Mesenchymal stem cell (in vitro differentiated cells and primary cell): ENCODE measurements around the gene CFAP52. TPM values are rescaled to one million over a fixed set of nuclear protein-coding genes. Genes with fewer than 3 reads are reported as not detected.

Source experiments
- DNase-seq: peaks from one replicate; pipeline ENCODE4 v3.0.0-alpha.2; 2013
- H2AFZ ChIP-seq: one replicate; pipeline ENCODE4 v1.6.1; 2013; ENCODE audit warnings: low read depth, mild to moderate bottlenecking, control low read depth, inconsistent platforms, low read length, moderate library complexity
- H2AK5ac ChIP-seq: 2 replicates; pipeline ENCODE4 v1.6.1; 2013; ENCODE audit warnings: low read length, moderate library complexity, mild to moderate bottlenecking, inconsistent platforms; ENCODE audit not compliant: severe bottlenecking
- H2BK120ac ChIP-seq: one replicate; pipeline ENCODE4 v1.6.1; 2013; ENCODE audit warnings: low read depth, mild to moderate bottlenecking, inconsistent platforms, low read length, moderate library complexity
- H2BK12ac ChIP-seq, 2 experiments: one replicate each; pipeline ENCODE4 v1.6.1; 2013; ENCODE audit warnings: inconsistent platforms in 2 of 2, low read length in 2 of 2, mild to moderate bottlenecking in 2 of 2, moderate library complexity in 2 of 2, control low read depth in 1 of 2
- H2BK15ac ChIP-seq: one replicate; pipeline ENCODE4 v1.6.1; 2013; ENCODE audit warnings: mild to moderate bottlenecking, low read depth, inconsistent platforms; ENCODE audit not compliant: poor library complexity, severe bottlenecking
- H2BK5ac ChIP-seq: 2 replicates; pipeline ENCODE4 v1.6.1; 2013; ENCODE audit warnings: low read depth, mild to moderate bottlenecking, low read length, control low read depth, inconsistent platforms; ENCODE audit not compliant: poor library complexity, severe bottlenecking
- H3K14ac ChIP-seq, 2 experiments: one replicate each; pipeline ENCODE4 v1.6.1; 2013; ENCODE audit warnings: inconsistent platforms in 2 of 2, low read length in 2 of 2, control low read depth in 1 of 2, mild to moderate bottlenecking in 1 of 2, moderate library complexity in 1 of 2
- H3K18ac ChIP-seq, 2 experiments: one replicate each; pipeline ENCODE4 v1.6.1; 2013; ENCODE audit warnings: inconsistent platforms in 2 of 2, low read length in 2 of 2, control low read depth in 1 of 2, low read depth in 1 of 2, mild to moderate bottlenecking in 1 of 2
- H3K23ac ChIP-seq, 2 experiments: one replicate each; pipeline ENCODE4 v1.6.1; 2013; ENCODE audit warnings: inconsistent platforms in 2 of 2, low read length in 2 of 2, mild to moderate bottlenecking in 2 of 2, moderate library complexity in 2 of 2, control low read depth in 1 of 2
- H3K27ac ChIP-seq: 2 replicates; pipeline ENCODE4 v1.5.1; 2013; ENCODE audit warnings: mild to moderate bottlenecking, moderate library complexity, low read length, control low read depth, inconsistent platforms; ENCODE audit not compliant: poor library complexity, severe bottlenecking
- H3K27me3 ChIP-seq, 2 experiments: 2 replicates each; pipeline versions ENCODE4 v1.6.1 to v1.7.0; 2013; ENCODE audit warnings: low read length in 2 of 2, mild to moderate bottlenecking in 2 of 2, moderate library complexity in 2 of 2, control low read depth in 1 of 2, inconsistent platforms in 1 of 2; ENCODE audit not compliant: control insufficient read depth in 1 of 2, insufficient read depth in 1 of 2
- H3K36me3 ChIP-seq, 2 experiments: 2 replicates each; pipeline versions ENCODE4 v1.6.1 to v1.7.0; 2013; ENCODE audit warnings: low read length in 2 of 2, control low read depth in 1 of 2, inconsistent platforms in 1 of 2, low read depth in 1 of 2, mild to moderate bottlenecking in 1 of 2; ENCODE audit not compliant: insufficient read depth in 2 of 2, control insufficient read depth in 1 of 2
- H3K4ac ChIP-seq, 2 experiments: one replicate each; pipeline ENCODE4 v1.6.1; 2013; ENCODE audit warnings: inconsistent platforms in 2 of 2, low read length in 2 of 2, mild to moderate bottlenecking in 2 of 2, moderate library complexity in 2 of 2, control low read depth in 1 of 2, low read depth in 1 of 2
- H3K4me1 ChIP-seq: 2 replicates; pipeline ENCODE4 v1.6.1; 2013; ENCODE audit warnings: low read depth, low read length, control low read depth; ENCODE audit not compliant: control insufficient read depth, insufficient read depth
- H3K4me2 ChIP-seq: 2 replicates; pipeline ENCODE4 v1.6.1; 2013; ENCODE audit warnings: low read length, mild to moderate bottlenecking, inconsistent platforms; ENCODE audit not compliant: poor library complexity, severe bottlenecking
- H3K4me3 ChIP-seq, 2 experiments: 2 replicates each; pipeline versions ENCODE4 v1.5.1 to v1.7.0; 2013; ENCODE audit warnings: low read length in 2 of 2, mild to moderate bottlenecking in 2 of 2, control low read depth in 1 of 2, low read depth in 1 of 2; ENCODE audit not compliant: insufficient read depth in 1 of 2
- H3K79me1 ChIP-seq: replicated peaks from 2 replicates; pipeline ENCODE4 v1.6.1; 2013; ENCODE audit warnings: mild to moderate bottlenecking, control low read depth, low read length, inconsistent platforms; ENCODE audit not compliant: poor library complexity, severe bottlenecking
- H3K9ac ChIP-seq: 2 replicates; pipeline ENCODE4 v1.7.0; 2013; ENCODE audit warnings: mild to moderate bottlenecking, low read length, moderate library complexity
- H3K9me3 ChIP-seq: 2 replicates; pipeline ENCODE4 v1.7.0; 2013; ENCODE audit warnings: mild to moderate bottlenecking, low read length; ENCODE audit not compliant: control insufficient read depth
- H4K8ac ChIP-seq: one replicate; pipeline ENCODE4 v1.6.1; 2013; ENCODE audit warnings: inconsistent platforms, mild to moderate bottlenecking, low read length, moderate library complexity
- H4K91ac ChIP-seq: one replicate; pipeline ENCODE4 v1.6.1; 2013; ENCODE audit warnings: mild to moderate bottlenecking, low read length, inconsistent platforms
- WGBS: methylation state at CpG from one replicate; pipeline ENCODE4 v1.1.7; 2013; ENCODE audit warnings: mixed read lengths; 5-methylcytosine and 5-hydroxymethylcytosine counted together
- polyA plus RNA-seq, 2 experiments: library from polyadenylated mRNA; stranded (reverse); fragments of 200-250 nt; gene quantifications; one replicate each; pipeline ENCODE4 v1.2.3, GENCODE V29; 2013

Gene CFAP52
- polyA plus RNA-seq (2013, experiment 1 of 2) = 0.14 TPM
- 0.27 TPM for polyA plus RNA-seq (2013, experiment 2 of 2)

GRCh38 chr17:9576521-9577372 is at the start of gene CFAP52:
Gene CFAP52, plus strand, starts transcription at chr17:9576642. Its CDS starts 54 bp downstream, at chr17:9576696.
- Histone ChIP-seq H3K27me3 (no peaks in the 10 kb centered on the region), H2AFZ (peak within 1 kb of the TSS; percentile 99), H3K36me3 (no peaks in the 10 kb centered on the region), H3K4ac (peak within 1 kb of the TSS in 1 of 2 experiments; percentile 0), H2BK15ac (no peak within 1 kb of the TSS), H3K4me3 (peak within 1 kb of the TSS; percentile 79 to 99), H3K18ac (peak within 1 kb of the TSS; percentile 64 to 88), H3K27ac (peak within 1 kb of the TSS; percentile 67), H3K9ac (peak within 1 kb of the TSS; percentile 95), H2BK12ac (no peak within 1 kb of the TSS), H3K79me1 (peaks cover 4% of the 10 kb centered on the region), H2AK5ac (no peak within 1 kb of the TSS), H2BK5ac (no peak within 1 kb of the TSS), H3K4me1 (peaks cover 9% of the 10 kb centered on the region), H4K91ac (peak within 1 kb of the TSS; percentile 78), H3K23ac (peak within 1 kb of the TSS in 1 of 2 experiments; percentile 86), H4K8ac (peak within 1 kb of the TSS; percentile 94), H3K9me3 (no peaks in the 10 kb centered on the region), H2BK120ac (no peak within 1 kb of the TSS), H3K4me2 (peak within 1 kb of the TSS; percentile 100), H3K14ac (peak within 1 kb of the TSS in 1 of 2 experiments; percentile 19)
- 4% methylated on average over 38 of the region's 38 CpGs for WGBS
- peak; percentile 85 for DNase-seq

GRCh38 chr17:9527788-9528187 is 48.7 kb upstream of the CFAP52 start:
- H2AFZ ChIP-seq = no peak overlapping the region
- no peak overlapping the region for H2AK5ac ChIP-seq
- no peak overlapping the region for H2BK15ac ChIP-seq
- H3K36me3 ChIP-seq = no peaks in the 10 kb centered on the region
- 66% methylated on average over 3 of the region's 3 CpGs for WGBS
- H3K9ac ChIP-seq = no peak overlapping the region
- H3K4me2 ChIP-seq = no peak overlapping the region
- H3K79me1 ChIP-seq = peaks cover 8% of the 10 kb centered on the region
- no peak overlapping the region for H3K4me3 ChIP-seq
- no peak overlapping the region for H3K27ac ChIP-seq
- H3K14ac ChIP-seq = no peak overlapping the region
- no peak overlapping the region for H3K4ac ChIP-seq
- H2BK120ac ChIP-seq = no peak overlapping the region
- no peak overlapping the region for H3K23ac ChIP-seq
- H3K18ac ChIP-seq = no peak overlapping the region
- no peak overlapping the region for H2BK5ac ChIP-seq
- no peak overlapping the region for H2BK12ac ChIP-seq
- H4K8ac ChIP-seq = no peak overlapping the region
- no peak for DNase-seq
- no peaks in the 10 kb centered on the region for H3K9me3 ChIP-seq
- no peaks in the 10 kb centered on the region for H3K4me1 ChIP-seq
- H4K91ac ChIP-seq = no peak overlapping the region
- H3K27me3 ChIP-seq = no peaks in the 10 kb centered on the region

GRCh38 chr17:9529033-9529700 is 47.3 kb upstream of the CFAP52 start:
- Histone ChIP-seq H3K14ac (no peak overlapping the region), H3K9me3 (no peaks in the 10 kb centered on the region), H4K8ac (no peak overlapping the region), H3K4me2 (no peak overlapping the region), H3K27me3 (no peaks in the 10 kb centered on the region), H2AK5ac (no peak overlapping the region), H2BK5ac (no peak overlapping the region), H3K4me1 (no peaks in the 10 kb centered on the region), H2BK15ac (no peak overlapping the region), H3K27ac (no peak overlapping the region), H3K79me1 (peaks cover 7% of the 10 kb centered on the region), H3K36me3 (no peaks in the 10 kb centered on the region), H3K4me3 (no peak overlapping the region), H2AFZ (no peak overlapping the region), H3K9ac (no peak overlapping the region), H3K4ac (no peak overlapping the region), H3K23ac (no peak overlapping the region), H3K18ac (no peak overlapping the region), H2BK120ac (no peak overlapping the region), H2BK12ac (no peak overlapping the region), H4K91ac (no peak overlapping the region)
- peak; percentile 53 for DNase-seq
- no CpG with 5 or more reads among the region's 5 CpGs for WGBS

GRCh38 chr17:9531034-9531433 is 45.4 kb upstream of the CFAP52 start:
- 80% methylated on average over 1 of the region's 2 CpGs for WGBS
- H3K4me3 ChIP-seq = no peak overlapping the region
- H3K9ac ChIP-seq = no peak overlapping the region
- H3K36me3 ChIP-seq = no peaks in the 10 kb centered on the region
- no peak overlapping the region for H2AK5ac ChIP-seq
- peaks cover 2% of the 10 kb centered on the region for H3K79me1 ChIP-seq
- H3K27ac ChIP-seq = no peak overlapping the region
- H3K4me2 ChIP-seq = no peak overlapping the region
- H3K9me3 ChIP-seq = no peaks in the 10 kb centered on the region
- no peak overlapping the region for H3K18ac ChIP-seq
- H4K91ac ChIP-seq = no peak overlapping the region
- no peaks in the 10 kb centered on the region for H3K27me3 ChIP-seq
- H3K4me1 ChIP-seq = no peaks in the 10 kb centered on the region
- no peak overlapping the region for H2BK12ac ChIP-seq
- no peak overlapping the region for H3K14ac ChIP-seq
- H4K8ac ChIP-seq = no peak overlapping the region
- H3K4ac ChIP-seq = no peak overlapping the region
- H3K23ac ChIP-seq = no peak overlapping the region
- no peak overlapping the region for H2AFZ ChIP-seq
- H2BK120ac ChIP-seq = no peak overlapping the region
- peak; percentile 30 for DNase-seq
- H2BK15ac ChIP-seq = no peak overlapping the region
- H2BK5ac ChIP-seq = no peak overlapping the region
